Measurements from ENCODE around the gene IQSEC3. TPM values are rescaled to one million over a fixed set of nuclear protein-coding genes. Genes with fewer than 3 reads are reported as not detected.
A peak's percentile ranks its signal among the peaks of the same experiment; 100 is the strongest.
"Not testable (repeated sequence)": the region's sequence is repeated elsewhere in the genome, so short reads cannot be mapped to it uniquely, and the experiment has no call there.

IQSEC3 gene
- total RNA-seq, 1 donor from 2014 or later, result 4.2 TPM

- Mint-ChIP-seq H3K27me3 (peaks cover 72% of the 10 kb centered on the region), H3K4me1 (ENCODE audit: unreplicated experiment) (peaks cover 10% of the 10 kb centered on the region)
- DNase-seq (ENCODE audit: extremely low spot score, unreplicated experiment); H3K9me3 Mint-ChIP-seq; H3K27ac Mint-ChIP-seq; H3K4me3 Mint-ChIP-seq; H3K36me3 Mint-ChIP-seq: not testable (repeated sequence)
These were observed 13.4 kb upstream of the IQSEC3 start for GRCh38 chr12:52902-53734.

GRCh38 chr12:53735-54730 is 12.5 kb upstream of the IQSEC3 start:
- TF ChIP-seq, protein P1, sequence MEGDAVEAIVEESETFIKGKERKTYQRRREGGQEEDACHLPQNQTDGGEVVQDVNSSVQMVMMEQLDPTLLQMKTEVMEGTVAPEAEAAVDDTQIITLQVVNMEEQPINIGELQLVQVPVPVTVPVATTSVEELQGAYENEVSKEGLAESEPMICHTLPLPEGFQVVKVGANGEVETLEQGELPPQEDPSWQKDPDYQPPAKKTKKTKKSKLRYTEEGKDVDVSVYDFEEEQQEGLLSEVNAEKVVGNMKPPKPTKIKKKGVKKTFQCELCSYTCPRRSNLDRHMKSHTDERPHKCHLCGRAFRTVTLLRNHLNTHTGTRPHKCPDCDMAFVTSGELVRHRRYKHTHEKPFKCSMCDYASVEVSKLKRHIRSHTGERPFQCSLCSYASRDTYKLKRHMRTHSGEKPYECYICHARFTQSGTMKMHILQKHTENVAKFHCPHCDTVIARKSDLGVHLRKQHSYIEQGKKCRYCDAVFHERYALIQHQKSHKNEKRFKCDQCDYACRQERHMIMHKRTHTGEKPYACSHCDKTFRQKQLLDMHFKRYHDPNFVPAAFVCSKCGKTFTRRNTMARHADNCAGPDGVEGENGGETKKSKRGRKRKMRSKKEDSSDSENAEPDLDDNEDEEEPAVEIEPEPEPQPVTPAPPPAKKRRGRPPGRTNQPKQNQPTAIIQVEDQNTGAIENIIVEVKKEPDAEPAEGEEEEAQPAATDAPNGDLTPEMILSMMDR (conservative IDR thresholded peaks at IDR 0.05), result no peak
- Mint-ChIP-seq H3K36me3 (no peaks in the 10 kb centered on the region), H3K27ac (no peak overlapping the region), H3K9me3 (peaks cover 3% of the 10 kb centered on the region), H3K4me1 (ENCODE audit: unreplicated experiment) (peaks cover 10% of the 10 kb centered on the region), H3K4me3 (no peak overlapping the region), H3K27me3 (peaks cover 73% of the 10 kb centered on the region)
- DNase-seq (ENCODE audit: extremely low spot score, unreplicated experiment), result peak; percentile 69

GRCh38 chr12:54750-55535 is 11.6 kb upstream of the IQSEC3 start:
- H3K9me3 Mint-ChIP-seq, result peaks cover 3% of the 10 kb centered on the region
- peak; percentile 73 for DNase-seq (ENCODE audit: extremely low spot score, unreplicated experiment)
- no peaks in the 10 kb centered on the region for H3K36me3 Mint-ChIP-seq
- peaks cover 76% of the 10 kb centered on the region for H3K27me3 Mint-ChIP-seq
- peaks cover 10% of the 10 kb centered on the region for H3K4me1 Mint-ChIP-seq (ENCODE audit: unreplicated experiment)
- no peak overlapping the region for H3K4me3 Mint-ChIP-seq
- TF ChIP-seq, protein P1 (conservative IDR thresholded peaks at IDR 0.05), result no peak
- no peak overlapping the region for H3K27ac Mint-ChIP-seq

DNA sequence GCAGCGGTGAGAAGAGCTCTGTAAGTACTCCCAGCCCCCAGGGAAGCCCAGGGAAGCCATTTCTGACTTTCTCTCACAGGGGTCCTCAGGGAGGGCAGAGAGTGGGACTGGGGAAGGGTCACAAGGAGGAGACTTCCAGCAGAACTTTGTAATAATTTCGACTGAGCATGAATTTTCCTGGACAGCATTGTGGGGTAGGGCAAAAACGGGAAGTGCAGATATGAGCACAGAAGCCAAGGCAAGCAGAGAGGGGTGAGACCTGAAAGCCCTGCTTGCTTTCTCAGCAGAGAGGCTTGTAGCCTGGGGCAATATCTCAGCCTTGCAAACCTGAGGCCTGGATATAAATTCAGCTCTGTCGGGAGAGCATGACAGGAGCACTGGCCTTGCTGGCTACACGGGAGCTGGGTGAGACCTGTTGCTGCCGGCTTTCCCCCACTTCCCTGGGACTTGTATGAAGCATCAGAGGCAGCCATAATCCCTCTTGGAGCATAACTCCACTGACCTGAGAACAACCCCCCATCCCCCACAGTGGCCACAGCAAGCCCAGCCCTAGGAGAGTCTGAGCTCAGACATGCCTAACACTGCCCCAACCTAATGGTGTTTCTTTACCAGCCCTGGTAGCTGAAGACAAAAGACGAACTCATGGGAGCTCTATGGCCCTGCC is 9.8 kb upstream of the IQSEC3 start:
- TF ChIP-seq, protein P1 (conservative IDR thresholded peaks at IDR 0.05), result no peak
- Mint-ChIP-seq H3K27me3 (peaks cover 85% of the 10 kb centered on the region), H3K27ac (no peak overlapping the region), H3K4me3 (no peak overlapping the region), H3K4me1 (ENCODE audit: unreplicated experiment) (peaks cover 10% of the 10 kb centered on the region), H3K9me3 (peaks cover 3% of the 10 kb centered on the region), H3K36me3 (no peaks in the 10 kb centered on the region)
- peak; percentile 68 for DNase-seq (ENCODE audit: extremely low spot score, unreplicated experiment)

DNA sequence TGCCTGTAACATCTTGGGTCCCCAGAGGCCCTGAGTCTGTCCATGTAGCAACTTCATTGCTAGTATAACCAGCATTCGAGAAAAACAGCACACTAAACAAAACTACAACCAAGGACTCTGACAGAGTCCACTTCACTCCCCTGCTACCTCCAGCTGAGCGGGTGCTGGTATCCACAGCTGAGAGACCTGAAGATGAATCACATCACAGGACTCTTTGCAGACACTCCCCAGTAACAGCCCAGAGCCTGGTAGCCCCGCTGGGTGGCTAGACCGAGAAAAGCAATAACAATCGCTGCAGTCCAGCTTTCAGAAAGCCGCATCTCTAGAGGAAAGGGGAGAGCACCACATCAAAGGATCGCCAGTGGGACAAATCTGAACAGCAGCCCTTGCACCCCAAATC is 9.0 kb upstream of the IQSEC3 start:
- Mint-ChIP-seq H3K4me1 (ENCODE audit: unreplicated experiment) (peaks cover 10% of the 10 kb centered on the region), H3K4me3 (no peak overlapping the region), H3K36me3 (no peaks in the 10 kb centered on the region), H3K9me3 (peaks cover 3% of the 10 kb centered on the region), H3K27me3 (peaks cover 86% of the 10 kb centered on the region), H3K27ac (no peak overlapping the region)
- TF ChIP-seq, protein P1 (conservative IDR thresholded peaks at IDR 0.05), result no peak
- DNase-seq (ENCODE audit: extremely low spot score, unreplicated experiment), result no peak
